H1 (cell line): ENCODE measurements around the gene CCNE1.
A peak's percentile ranks its signal among the peaks of the same experiment; 100 is the strongest.

Experiments used
- CTBP2 ChIP-seq: IDR thresholded peaks from 2 replicates; pipeline ENCODE4 v1.7.0; 2011; ENCODE audit warnings: borderline replicate concordance, mild to moderate bottlenecking, moderate library complexity, mixed read lengths, low read length; ENCODE audit not compliant: insufficient read depth, insufficient read length
- POLR2A ChIP-seq, 2 experiments: IDR thresholded peaks; 1 replicate in 1 of 2; 2 replicates in 1 of 2; pipeline ENCODE4 v1.6.1; 2011; ENCODE audit warnings: low read depth in 2 of 2, low read length in 2 of 2, mild to moderate bottlenecking in 2 of 2; ENCODE audit errors: control extremely low read depth in 1 of 2
- TF ChIP-seq, protein P1 (sequence below), 3 experiments: IDR thresholded peaks; 1 replicate in 2 of 3; 2 replicates in 1 of 3; pipeline versions ENCODE4 v1.5.1 to v1.6.1; 2011; ENCODE audit warnings: low read length in 3 of 3, mild to moderate bottlenecking in 3 of 3, inconsistent platforms in 2 of 3, low read depth in 1 of 3, moderate library complexity in 1 of 3; ENCODE audit not compliant: insufficient read depth in 1 of 3; ENCODE audit errors: control extremely low read depth in 1 of 3

DNA sequence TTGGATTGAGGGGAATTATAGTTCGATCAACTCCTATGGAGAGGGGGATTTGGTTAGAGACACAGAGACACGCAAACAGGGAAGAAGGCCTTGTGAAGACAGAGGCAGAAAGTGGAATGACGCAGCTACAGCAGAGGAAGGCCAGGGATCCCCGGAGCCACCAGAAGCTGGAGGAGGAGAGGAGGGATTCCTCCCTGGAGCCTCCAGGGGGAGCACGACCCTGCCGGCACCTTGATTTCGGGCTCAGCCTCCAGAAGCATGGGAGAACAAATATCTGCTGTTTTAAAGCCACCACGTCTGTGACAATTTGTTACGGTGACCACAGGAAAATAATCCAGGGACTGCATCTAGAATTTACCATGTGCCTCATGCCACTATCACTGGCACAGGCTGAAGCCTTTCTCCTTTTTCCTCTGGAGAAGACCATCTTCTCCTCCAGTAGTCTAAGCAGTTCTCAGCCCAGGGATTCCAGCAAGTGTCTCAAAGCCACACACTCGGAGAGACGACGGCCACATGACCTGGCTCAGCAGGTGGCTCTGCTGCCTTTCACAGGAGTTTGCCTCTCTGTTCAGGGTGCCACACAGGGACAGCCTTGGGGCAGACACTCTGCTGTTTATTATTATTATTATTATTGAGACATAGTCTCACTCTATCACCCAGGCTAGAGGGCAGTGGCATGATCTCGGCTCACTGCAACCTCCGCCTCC, 39.9 kb upstream of the CCNE1 start:
- TF ChIP-seq, protein P1, sequence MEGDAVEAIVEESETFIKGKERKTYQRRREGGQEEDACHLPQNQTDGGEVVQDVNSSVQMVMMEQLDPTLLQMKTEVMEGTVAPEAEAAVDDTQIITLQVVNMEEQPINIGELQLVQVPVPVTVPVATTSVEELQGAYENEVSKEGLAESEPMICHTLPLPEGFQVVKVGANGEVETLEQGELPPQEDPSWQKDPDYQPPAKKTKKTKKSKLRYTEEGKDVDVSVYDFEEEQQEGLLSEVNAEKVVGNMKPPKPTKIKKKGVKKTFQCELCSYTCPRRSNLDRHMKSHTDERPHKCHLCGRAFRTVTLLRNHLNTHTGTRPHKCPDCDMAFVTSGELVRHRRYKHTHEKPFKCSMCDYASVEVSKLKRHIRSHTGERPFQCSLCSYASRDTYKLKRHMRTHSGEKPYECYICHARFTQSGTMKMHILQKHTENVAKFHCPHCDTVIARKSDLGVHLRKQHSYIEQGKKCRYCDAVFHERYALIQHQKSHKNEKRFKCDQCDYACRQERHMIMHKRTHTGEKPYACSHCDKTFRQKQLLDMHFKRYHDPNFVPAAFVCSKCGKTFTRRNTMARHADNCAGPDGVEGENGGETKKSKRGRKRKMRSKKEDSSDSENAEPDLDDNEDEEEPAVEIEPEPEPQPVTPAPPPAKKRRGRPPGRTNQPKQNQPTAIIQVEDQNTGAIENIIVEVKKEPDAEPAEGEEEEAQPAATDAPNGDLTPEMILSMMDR (IDR thresholded peaks at IDR 0.05; ENCODE audit: control extremely low read depth in 1 of 3, insufficient read depth in 1 of 3, low read depth in 1 of 3, low read length in 3 of 3): peak; percentile 72 to 90 (median 77)
- TF ChIP-seq CTBP2: no peak
- no peak for TF ChIP-seq POLR2A (IDR thresholded peaks at IDR 0.05; ENCODE audit: control extremely low read depth in 1 of 2, low read depth in 2 of 2, low read length in 2 of 2)
